22Rv1 (cell line): Measurements from ENCODE around the gene ADGRL3.

ENCODE experiments used
- H3K27ac ChIP-seq: fragments of 450-650 bp; 2 replicates; pipeline ENCODE4 v1.5.1; 2017
- ZFX ChIP-seq: fragments of 450-650 bp; IDR thresholded peaks from 2 replicates; pipeline ENCODE4 v1.6.1; 2017; ENCODE audit warnings: antibody characterized with exemption, borderline replicate concordance
- TF ChIP-seq, protein P1 (sequence below): fragments of 450-650 bp; IDR thresholded peaks from 2 replicates; pipeline ENCODE4 v1.5.1; 2017; ENCODE audit warnings: mild to moderate bottlenecking

ADGRL3 gene

DNA sequence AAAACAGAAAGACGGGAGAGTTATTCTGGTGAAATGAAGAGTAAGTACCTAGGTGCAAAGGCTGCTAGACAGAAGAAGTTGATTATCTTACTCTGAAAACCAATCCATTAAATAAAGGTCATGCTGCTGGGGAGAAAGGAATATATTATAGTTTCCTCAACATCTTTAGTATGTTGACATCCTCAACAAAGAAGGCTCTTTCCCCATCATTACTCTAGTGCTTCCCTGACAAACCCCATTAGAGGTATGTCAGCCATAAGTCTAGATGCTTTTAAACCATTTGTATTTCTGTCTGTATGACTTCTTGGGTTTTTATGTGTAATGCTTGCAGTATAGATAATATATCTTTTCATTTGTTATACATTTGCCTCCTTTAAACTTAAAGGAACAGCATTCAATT lies 75.9 kb downstream of the ADGRL3 start:
- no peak overlapping the region for H3K27ac ChIP-seq
- no peak for TF ChIP-seq ZFX
- TF ChIP-seq, protein P1, sequence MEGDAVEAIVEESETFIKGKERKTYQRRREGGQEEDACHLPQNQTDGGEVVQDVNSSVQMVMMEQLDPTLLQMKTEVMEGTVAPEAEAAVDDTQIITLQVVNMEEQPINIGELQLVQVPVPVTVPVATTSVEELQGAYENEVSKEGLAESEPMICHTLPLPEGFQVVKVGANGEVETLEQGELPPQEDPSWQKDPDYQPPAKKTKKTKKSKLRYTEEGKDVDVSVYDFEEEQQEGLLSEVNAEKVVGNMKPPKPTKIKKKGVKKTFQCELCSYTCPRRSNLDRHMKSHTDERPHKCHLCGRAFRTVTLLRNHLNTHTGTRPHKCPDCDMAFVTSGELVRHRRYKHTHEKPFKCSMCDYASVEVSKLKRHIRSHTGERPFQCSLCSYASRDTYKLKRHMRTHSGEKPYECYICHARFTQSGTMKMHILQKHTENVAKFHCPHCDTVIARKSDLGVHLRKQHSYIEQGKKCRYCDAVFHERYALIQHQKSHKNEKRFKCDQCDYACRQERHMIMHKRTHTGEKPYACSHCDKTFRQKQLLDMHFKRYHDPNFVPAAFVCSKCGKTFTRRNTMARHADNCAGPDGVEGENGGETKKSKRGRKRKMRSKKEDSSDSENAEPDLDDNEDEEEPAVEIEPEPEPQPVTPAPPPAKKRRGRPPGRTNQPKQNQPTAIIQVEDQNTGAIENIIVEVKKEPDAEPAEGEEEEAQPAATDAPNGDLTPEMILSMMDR: no peak

DNA sequence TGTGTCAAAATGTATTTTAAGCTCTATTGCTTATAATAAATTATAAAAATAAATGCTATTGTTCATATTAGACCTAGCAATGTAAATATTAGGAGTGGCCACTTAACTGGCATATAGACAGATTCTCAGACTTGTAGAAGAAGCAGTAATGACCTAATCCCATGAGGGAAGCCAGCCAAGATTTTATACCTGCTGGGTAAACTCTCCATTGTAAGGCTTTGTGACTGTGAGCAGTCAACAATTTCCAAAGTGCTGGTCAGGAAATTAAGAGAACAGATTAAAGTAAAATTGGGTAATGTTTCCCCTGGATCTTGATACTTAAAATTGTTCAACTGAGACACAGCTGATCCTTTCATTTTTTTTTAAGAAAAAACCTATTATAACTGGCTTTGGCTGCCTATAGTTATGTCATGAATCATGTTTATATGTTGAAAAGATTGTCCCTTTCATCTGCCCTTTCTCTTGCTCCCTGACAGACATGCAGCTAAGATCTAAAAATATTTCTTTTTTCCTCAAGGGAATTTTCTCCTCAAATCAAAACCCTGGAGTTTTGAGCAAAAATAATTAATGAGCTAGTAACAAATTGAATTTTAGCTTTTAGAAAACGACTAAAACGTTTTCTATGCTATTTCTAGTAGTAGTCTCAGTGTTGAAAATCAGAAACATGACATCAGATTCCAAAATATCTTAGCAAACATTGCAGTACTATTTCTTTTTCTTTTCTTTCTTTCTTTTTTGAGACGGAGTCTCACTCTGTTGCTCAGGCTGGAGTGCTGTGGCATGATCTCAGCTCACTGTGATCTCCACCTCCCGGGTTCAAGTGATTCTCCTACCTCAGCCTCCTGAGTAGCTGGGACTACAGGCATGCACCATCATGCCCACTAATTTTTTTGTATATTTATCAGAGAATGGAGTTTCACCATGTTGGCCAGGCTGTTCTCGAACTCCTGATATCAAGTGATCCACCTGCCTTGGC lies 77.9 kb downstream of the ADGRL3 start:
- H3K27ac ChIP-seq: no peak overlapping the region
- TF ChIP-seq, protein P1: no peak
- no peak for TF ChIP-seq ZFX

DNA sequence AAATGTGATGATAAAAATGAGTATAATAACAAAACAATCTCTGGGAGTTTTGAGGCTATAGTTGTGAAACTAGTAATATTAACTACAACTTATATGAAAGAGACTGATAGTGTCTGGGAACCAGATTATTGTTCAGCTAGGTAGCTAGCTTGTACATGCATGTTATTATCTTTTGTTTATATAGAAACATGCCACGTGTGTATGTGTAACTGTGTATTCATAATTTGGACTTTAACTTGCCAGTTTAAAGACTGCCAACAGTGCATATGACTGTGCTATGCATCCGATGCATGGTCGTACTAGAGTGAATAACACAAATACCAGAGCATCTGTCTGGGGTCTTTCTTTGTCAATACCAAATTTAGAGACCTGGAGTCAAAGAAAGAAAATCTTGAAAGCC lies 92.2 kb downstream of the ADGRL3 start:
- no peak overlapping the region for H3K27ac ChIP-seq
- TF ChIP-seq ZFX: no peak
- TF ChIP-seq, protein P1: no peak

DNA sequence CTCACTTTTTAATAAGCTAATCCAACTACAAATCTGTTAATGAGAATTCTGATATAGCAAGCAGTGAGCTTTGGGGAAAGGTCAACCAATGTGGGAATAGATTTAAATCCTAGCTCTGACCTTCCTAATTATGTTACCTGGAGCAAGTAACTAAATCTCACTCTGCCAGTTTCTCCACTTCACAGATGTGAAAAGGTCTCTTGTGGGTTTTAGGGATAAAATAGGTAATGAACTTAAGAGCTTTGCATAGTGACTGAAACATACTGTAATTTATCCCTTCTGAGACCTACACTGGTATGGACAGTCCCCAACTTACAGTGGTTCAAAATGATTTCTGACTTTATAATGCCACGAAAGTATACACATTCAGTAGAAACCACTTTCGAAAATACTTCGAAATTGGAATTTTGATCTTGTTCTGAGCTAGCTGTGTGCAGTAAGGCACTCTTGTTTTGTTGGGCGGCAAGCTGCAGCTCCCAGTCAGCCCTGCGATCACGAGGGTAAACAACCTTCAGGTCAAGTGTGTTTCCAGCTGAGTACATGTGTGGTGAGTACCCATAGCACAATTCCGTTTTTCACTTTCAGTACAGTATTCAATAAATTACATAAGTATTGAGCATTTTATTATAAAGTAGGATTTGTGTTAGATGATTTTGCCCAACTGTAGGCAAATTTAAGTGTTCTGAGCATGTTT lies 93.7 kb downstream of the ADGRL3 start:
- no peak for TF ChIP-seq ZFX
- TF ChIP-seq, protein P1: no peak
- H3K27ac ChIP-seq: no peak overlapping the region

DNA sequence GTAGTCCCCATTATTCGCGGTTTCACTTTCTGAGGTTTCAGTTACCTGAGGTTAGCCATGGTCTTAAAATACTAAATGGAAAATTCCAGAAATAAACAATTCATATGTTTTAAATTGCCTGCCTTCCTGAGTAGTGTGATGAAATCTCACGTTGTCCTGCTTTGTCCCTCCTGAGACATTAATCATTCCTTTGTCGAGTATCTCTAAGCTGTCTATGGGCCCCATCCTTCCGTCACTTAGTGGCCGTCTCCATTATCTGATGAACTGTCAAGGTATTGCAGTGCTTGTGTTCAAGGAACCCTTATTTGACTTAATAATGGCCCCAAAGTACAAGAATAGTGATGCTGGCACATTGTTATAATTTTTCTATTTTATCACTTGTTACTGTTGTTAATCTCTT lies 94.8 kb downstream of the ADGRL3 start:
- no peak for TF ChIP-seq ZFX
- TF ChIP-seq, protein P1: no peak

DNA sequence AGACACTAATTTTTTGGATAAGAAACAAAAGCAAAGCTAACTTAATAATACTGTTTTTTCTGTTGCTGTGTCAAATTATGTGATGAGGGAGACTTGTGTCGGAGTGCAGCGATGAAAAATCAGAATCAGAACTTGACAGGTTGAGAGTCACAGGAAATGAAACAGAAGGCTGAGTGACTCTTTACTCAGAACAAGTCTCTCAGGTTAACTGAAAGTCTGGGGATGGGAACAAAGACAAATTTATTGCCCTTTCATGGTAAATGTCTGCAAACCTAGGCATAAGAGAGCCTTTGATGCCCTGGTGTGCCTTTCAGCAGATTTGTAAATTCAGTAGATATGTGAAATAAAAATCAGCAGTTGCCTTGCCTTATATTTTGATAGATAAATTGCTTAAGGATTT lies 96.0 kb downstream of the ADGRL3 start:
- TF ChIP-seq ZFX: no peak
- TF ChIP-seq, protein P1: no peak
- no peak overlapping the region for H3K27ac ChIP-seq

More for the DNA sequence above, 94.8 kb downstream of the ADGRL3 start:
- no peak overlapping the region for H3K27ac ChIP-seq
